H7 (cell line): ENCODE results near the gene ATF5. TPM values are rescaled to one million over a fixed set of nuclear protein-coding genes. Genes with fewer than 3 reads are reported as not detected.
"Not testable (repeated sequence)": the region's sequence is repeated elsewhere in the genome, so short reads cannot be mapped to it uniquely, and the experiment has no call there.

Source experiments
- DNase-seq: peaks from one replicate; pipeline ENCODE4 v3.0.0; 2012
- H3K27me3 ChIP-seq: 2 replicates; pipeline ENCODE4 v1.6.0; 2011; ENCODE audit warnings: mild to moderate bottlenecking, low read length; ENCODE audit not compliant: control insufficient read depth, insufficient read depth
- H3K36me3 ChIP-seq: replicated peaks from 2 replicates; pipeline ENCODE4 v1.5.1; 2011; ENCODE audit warnings: low read length; ENCODE audit not compliant: control insufficient read depth, insufficient read depth
- H3K4me3 ChIP-seq: 2 replicates; pipeline ENCODE4 v1.5.1; 2011; ENCODE audit warnings: low read depth, mild to moderate bottlenecking, control low read depth, low read length, moderate library complexity; ENCODE audit not compliant: insufficient read depth
- total RNA-seq: library from RNA; depleted of rRNA; stranded (reverse); fragments of >200 nt; shearing (Covaris generic); gene quantifications from 2 replicates; pipeline ENCODE4 v1.2.3, GENCODE V29; 2014

Gene ATF5
- total RNA-seq, 1 experiment from 2014 or later: 15.0 TPM

- H3K4me3 ChIP-seq: no peak overlapping the region
- H3K36me3 ChIP-seq: no peaks in the 10 kb centered on the region
- H3K27me3 ChIP-seq: no peaks in the 10 kb centered on the region
- DNase-seq: no peak
These were observed 27.1 kb downstream of the ATF5 start for GRCh38 chr19:49956115-49956495.

GRCh38 chr19:49957262-49957915 lies 28.4 kb downstream of the ATF5 start:
- H3K4me3 ChIP-seq: no peak overlapping the region
- no peaks in the 10 kb centered on the region for H3K27me3 ChIP-seq
- DNase-seq: no peak
- H3K36me3 ChIP-seq: no peaks in the 10 kb centered on the region

- DNase-seq: peak; percentile 58
- not testable (repeated sequence) for H3K36me3 ChIP-seq, H3K27me3 ChIP-seq, H3K4me3 ChIP-seq
These were observed 29.1 kb downstream of the ATF5 start for GRCh38 chr19:49958144-49958543.

GRCh38 chr19:49958596-49958995 lies 29.6 kb downstream of the ATF5 start:
- not testable (repeated sequence) for H3K36me3 ChIP-seq, H3K27me3 ChIP-seq, H3K4me3 ChIP-seq
- DNase-seq: peak; percentile 32

GRCh38 chr19:49959892-49960291 lies 30.9 kb downstream of the ATF5 start:
- H3K36me3 ChIP-seq: not testable (repeated sequence)

GRCh38 chr19:49960980-49961379 lies 32.0 kb downstream of the ATF5 start, which contains the start of gene SIGLEC11:
Gene SIGLEC11, minus strand, starts transcription at chr19:49961172. Its CDS starts 91 bp downstream, at chr19:49961081.
- not testable (repeated sequence) for H3K36me3 ChIP-seq, H3K27me3 ChIP-seq, DNase-seq, H3K4me3 ChIP-seq

More at GRCh38 chr19:49959892-49960291, 30.9 kb downstream of the ATF5 start:
- not testable (repeated sequence) for H3K27me3 ChIP-seq, H3K4me3 ChIP-seq, DNase-seq

GRCh38 chr19:49968279-49968922 lies 39.4 kb downstream of the ATF5 start:
- DNase-seq: no peak
- Histone ChIP-seq H3K27me3 (no peaks in the 10 kb centered on the region), H3K36me3 (no peaks in the 10 kb centered on the region), H3K4me3 (no peak overlapping the region)

GRCh38 chr19:49969355-49969754 lies 40.4 kb downstream of the ATF5 start:
- not testable (repeated sequence) for H3K36me3 ChIP-seq, H3K4me3 ChIP-seq, H3K27me3 ChIP-seq, DNase-seq

- no peak for DNase-seq
- no peaks in the 10 kb centered on the region for H3K27me3 ChIP-seq
These were observed 43.0 kb downstream of the ATF5 start for GRCh38 chr19:49971991-49972411.

GRCh38 chr19:49972841-49973240 lies 43.8 kb downstream of the ATF5 start:
- DNase-seq: no peak
- Histone ChIP-seq H3K4me3 (no peak overlapping the region), H3K36me3 (no peaks in the 10 kb centered on the region), H3K27me3 (no peaks in the 10 kb centered on the region)

More at GRCh38 chr19:49971991-49972411, 43.0 kb downstream of the ATF5 start:
- no peak overlapping the region for H3K4me3 ChIP-seq
- H3K36me3 ChIP-seq: no peaks in the 10 kb centered on the region

GRCh38 chr19:49973987-49974386 lies 45.0 kb downstream of the ATF5 start:
- no peaks in the 10 kb centered on the region for H3K36me3 ChIP-seq
- no peak for DNase-seq

GRCh38 chr19:49975051-49975450 lies 46.0 kb downstream of the ATF5 start:
- no peak for DNase-seq
- H3K27me3 ChIP-seq: no peaks in the 10 kb centered on the region
- H3K36me3 ChIP-seq: no peaks in the 10 kb centered on the region
- no peak overlapping the region for H3K4me3 ChIP-seq

More at GRCh38 chr19:49973987-49974386, 45.0 kb downstream of the ATF5 start:
- no peaks in the 10 kb centered on the region for H3K27me3 ChIP-seq
- H3K4me3 ChIP-seq: no peak overlapping the region

GRCh38 chr19:49976496-49976895 lies 47.5 kb downstream of the ATF5 start:
- Histone ChIP-seq H3K4me3 (no peak overlapping the region), H3K27me3 (no peaks in the 10 kb centered on the region), H3K36me3 (no peaks in the 10 kb centered on the region; the same call in 1 of the 2 replicates)
- DNase-seq: no peak

GRCh38 chr19:49977076-49977475 lies 48.1 kb downstream of the ATF5 start:
- H3K27me3 ChIP-seq: no peaks in the 10 kb centered on the region
- no peak for DNase-seq
- H3K4me3 ChIP-seq: no peak overlapping the region
- H3K36me3 ChIP-seq: no peaks in the 10 kb centered on the region; the same call in 1 of the 2 replicates

GRCh38 chr19:49977881-49978280 lies 48.9 kb downstream of the ATF5 start:
- Histone ChIP-seq H3K4me3 (no peak overlapping the region), H3K27me3 (no peaks in the 10 kb centered on the region)

More at GRCh38 chr19:49977881-49978280, 48.9 kb downstream of the ATF5 start:
- no peak for DNase-seq
- H3K36me3 ChIP-seq: no peaks in the 10 kb centered on the region; the same call in 1 of the 2 replicates
